HEK293 (cell line): ENCODE data around the gene AFG1L.

Source experiments
- GLI2 ChIP-seq: fragments of 450-650 bp; formaldehyde crosslinking; IDR thresholded peaks from 2 replicates; pipeline ENCODE4; 2017; ENCODE audit warnings: missing biosample characterization, missing genetic modification characterization, low read depth, borderline replicate concordance
- KLF16 ChIP-seq: fragments of 450-650 bp; formaldehyde crosslinking; IDR thresholded peaks from 2 replicates; pipeline ENCODE4 v1.5.1; 2017; ENCODE audit warnings: missing biosample characterization, missing genetic modification characterization
- REPIN1 ChIP-seq: fragments of 450-650 bp; formaldehyde crosslinking; IDR thresholded peaks from 2 replicates; pipeline ENCODE4 v1.5.1; 2017; ENCODE audit warnings: missing biosample characterization, missing genetic modification characterization, low read depth
- ZBTB1 ChIP-seq: fragments of 450-650 bp; formaldehyde crosslinking; IDR thresholded peaks from 2 replicates; pipeline ENCODE4 v1.5.1; 2016; ENCODE audit warnings: missing biosample characterization, missing genetic modification characterization
- ZBTB11 ChIP-seq: fragments of 450-650 bp; formaldehyde crosslinking; conservative IDR thresholded peaks from 2 replicates; pipeline ENCODE4 v1.5.1; 2016; ENCODE audit warnings: low read depth, missing biosample characterization, missing genetic modification characterization
- ZBTB8A ChIP-seq: fragments of 450-650 bp; formaldehyde crosslinking; IDR thresholded peaks from 2 replicates; pipeline ENCODE4 v1.5.1; 2016; ENCODE audit warnings: missing biosample characterization, missing genetic modification characterization
- ZNF10 ChIP-seq: fragments of 450-650 bp; formaldehyde crosslinking; IDR thresholded peaks from 2 replicates; pipeline ENCODE4 v1.5.1; 2017; ENCODE audit warnings: missing biosample characterization, missing genetic modification characterization
- ZNF133 ChIP-seq: fragments of 450-650 bp; formaldehyde crosslinking; IDR thresholded peaks from 2 replicates; pipeline ENCODE4 v1.5.1; 2016; ENCODE audit warnings: missing biosample characterization, missing genetic modification characterization
- ZNF155 ChIP-seq: fragments of 450-650 bp; formaldehyde crosslinking; IDR thresholded peaks from 2 replicates; pipeline ENCODE4 v1.5.1; 2016; ENCODE audit warnings: missing biosample characterization, missing genetic modification characterization
- ZNF211 ChIP-seq: fragments of 450-650 bp; formaldehyde crosslinking; IDR thresholded peaks from 2 replicates; pipeline ENCODE4 v1.5.1; 2016; ENCODE audit warnings: low read depth, missing biosample characterization, missing genetic modification characterization
- ZNF223 ChIP-seq: fragments of 450-650 bp; formaldehyde crosslinking; IDR thresholded peaks from 2 replicates; pipeline ENCODE4 v1.5.1; 2016; ENCODE audit warnings: missing biosample characterization, missing genetic modification characterization
- ZNF423 ChIP-seq: fragments of 450-650 bp; formaldehyde crosslinking; IDR thresholded peaks from 2 replicates; pipeline ENCODE4 v1.5.1; 2016; ENCODE audit warnings: missing biosample characterization, missing genetic modification characterization
- ZNF513 ChIP-seq: fragments of 450-650 bp; IDR thresholded peaks from 2 replicates; pipeline ENCODE4 v1.5.1; 2018; ENCODE audit warnings: missing biosample characterization, missing genetic modification characterization
- ZNF555 ChIP-seq: fragments of 450-650 bp; formaldehyde crosslinking; conservative IDR thresholded peaks from 2 replicates; pipeline ENCODE4 v1.5.1; 2017; ENCODE audit warnings: missing biosample characterization, mild to moderate bottlenecking, missing genetic modification characterization, inconsistent platforms
- ZNF645 ChIP-seq: fragments of 450-650 bp; formaldehyde crosslinking; IDR thresholded peaks from 2 replicates; pipeline ENCODE4; 2016; ENCODE audit warnings: missing biosample characterization, missing genetic modification characterization
- ZSCAN16 ChIP-seq: fragments of 450-650 bp; formaldehyde crosslinking; IDR thresholded peaks from 2 replicates; pipeline ENCODE4 v1.5.1; 2016; ENCODE audit warnings: missing biosample characterization, missing genetic modification characterization
- ZSCAN4 ChIP-seq: fragments of 450-650 bp; formaldehyde crosslinking; IDR thresholded peaks from 2 replicates; pipeline ENCODE4 v1.5.1; 2017; ENCODE audit warnings: missing biosample characterization, missing genetic modification characterization
- ZXDB ChIP-seq: fragments of 450-650 bp; formaldehyde crosslinking; IDR thresholded peaks from 2 replicates; pipeline ENCODE4 v1.5.1; 2016; ENCODE audit warnings: missing biosample characterization, missing genetic modification characterization
- TF ChIP-seq, protein P1 (sequence below): fragments of 450-650 bp; formaldehyde crosslinking; IDR thresholded peaks from 2 replicates; pipeline ENCODE4 v1.5.1; 2017; ENCODE audit warnings: missing biosample characterization, missing genetic modification characterization
- TF ChIP-seq, protein P2 (sequence below): fragments of 450-650 bp; formaldehyde crosslinking; IDR thresholded peaks from 2 replicates; pipeline ENCODE4 v1.5.1; 2016; ENCODE audit warnings: missing biosample characterization, missing genetic modification characterization, borderline replicate concordance
- TF ChIP-seq, protein P3 (sequence below): fragments of 450-650 bp; IDR thresholded peaks from 2 replicates; pipeline ENCODE4 v1.5.1; 2018; ENCODE audit warnings: missing biosample characterization, mild to moderate bottlenecking, missing genetic modification characterization

Gene AFG1L

DNA sequence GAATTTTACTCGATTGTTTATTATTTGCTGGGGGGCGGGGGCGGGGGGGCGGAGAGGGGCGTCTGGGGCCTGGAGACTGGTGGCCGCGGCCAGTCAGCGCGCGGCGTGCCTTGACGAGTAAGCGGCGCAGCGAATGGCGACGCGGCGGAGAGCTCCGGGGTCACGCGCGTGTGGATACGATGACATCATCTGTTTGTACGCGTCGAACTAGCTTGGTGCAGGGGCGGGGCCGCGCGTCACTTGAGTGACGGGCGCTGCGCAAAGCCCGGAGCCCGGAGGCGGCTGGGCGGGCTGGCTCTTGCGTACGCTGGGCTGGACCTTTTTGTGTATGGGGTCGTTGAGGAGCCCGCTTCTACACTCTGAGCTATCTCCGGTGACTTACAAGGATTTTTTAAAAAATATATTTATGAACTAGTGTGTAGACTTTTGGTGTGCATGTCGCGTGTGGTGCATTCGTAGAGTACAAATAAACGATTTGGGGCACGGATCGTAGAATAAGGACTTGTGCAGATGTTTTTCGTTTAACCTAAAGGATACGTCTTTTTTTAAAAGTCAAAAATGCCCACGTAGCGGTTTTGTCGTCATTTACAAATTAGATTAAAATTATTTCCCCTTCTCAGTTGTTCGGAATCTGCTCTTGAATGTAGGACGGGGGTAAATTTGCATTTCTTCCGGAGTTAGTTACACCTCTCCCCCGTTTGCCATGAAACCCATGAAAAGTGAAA lies 263.7 kb downstream of the AFG1L start (continued):
- TF ChIP-seq, protein P1, sequence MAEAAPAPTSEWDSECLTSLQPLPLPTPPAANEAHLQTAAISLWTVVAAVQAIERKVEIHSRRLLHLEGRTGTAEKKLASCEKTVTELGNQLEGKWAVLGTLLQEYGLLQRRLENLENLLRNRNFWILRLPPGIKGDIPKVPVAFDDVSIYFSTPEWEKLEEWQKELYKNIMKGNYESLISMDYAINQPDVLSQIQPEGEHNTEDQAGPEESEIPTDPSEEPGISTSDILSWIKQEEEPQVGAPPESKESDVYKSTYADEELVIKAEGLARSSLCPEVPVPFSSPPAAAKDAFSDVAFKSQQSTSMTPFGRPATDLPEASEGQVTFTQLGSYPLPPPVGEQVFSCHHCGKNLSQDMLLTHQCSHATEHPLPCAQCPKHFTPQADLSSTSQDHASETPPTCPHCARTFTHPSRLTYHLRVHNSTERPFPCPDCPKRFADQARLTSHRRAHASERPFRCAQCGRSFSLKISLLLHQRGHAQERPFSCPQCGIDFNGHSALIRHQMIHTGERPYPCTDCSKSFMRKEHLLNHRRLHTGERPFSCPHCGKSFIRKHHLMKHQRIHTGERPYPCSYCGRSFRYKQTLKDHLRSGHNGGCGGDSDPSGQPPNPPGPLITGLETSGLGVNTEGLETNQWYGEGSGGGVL (tag by site-specific recombination), result no peak
- TF ChIP-seq ZNF423 (tag by site-specific recombination), result no peak
- 0 out of 2 replicates have a peak, but pooled peaks have one; percentile 19 for TF ChIP-seq ZNF10 (tag by site-specific recombination)
- peak; percentile 28; the same call in 1 of the 2 replicates for TF ChIP-seq ZNF513 (tag by site-specific recombination)
- no peak for TF ChIP-seq GLI2 (tag by site-specific recombination)
- TF ChIP-seq ZXDB, result peak; percentile 85
- no peak for TF ChIP-seq ZNF645 (tag by site-specific recombination)
- no peak for TF ChIP-seq ZBTB11 (tag by site-specific recombination)
- TF ChIP-seq ZNF155 (tag by site-specific recombination), result no peak
- no peak for TF ChIP-seq ZNF555
- TF ChIP-seq ZBTB1, result no peak
- TF ChIP-seq, protein P2, sequence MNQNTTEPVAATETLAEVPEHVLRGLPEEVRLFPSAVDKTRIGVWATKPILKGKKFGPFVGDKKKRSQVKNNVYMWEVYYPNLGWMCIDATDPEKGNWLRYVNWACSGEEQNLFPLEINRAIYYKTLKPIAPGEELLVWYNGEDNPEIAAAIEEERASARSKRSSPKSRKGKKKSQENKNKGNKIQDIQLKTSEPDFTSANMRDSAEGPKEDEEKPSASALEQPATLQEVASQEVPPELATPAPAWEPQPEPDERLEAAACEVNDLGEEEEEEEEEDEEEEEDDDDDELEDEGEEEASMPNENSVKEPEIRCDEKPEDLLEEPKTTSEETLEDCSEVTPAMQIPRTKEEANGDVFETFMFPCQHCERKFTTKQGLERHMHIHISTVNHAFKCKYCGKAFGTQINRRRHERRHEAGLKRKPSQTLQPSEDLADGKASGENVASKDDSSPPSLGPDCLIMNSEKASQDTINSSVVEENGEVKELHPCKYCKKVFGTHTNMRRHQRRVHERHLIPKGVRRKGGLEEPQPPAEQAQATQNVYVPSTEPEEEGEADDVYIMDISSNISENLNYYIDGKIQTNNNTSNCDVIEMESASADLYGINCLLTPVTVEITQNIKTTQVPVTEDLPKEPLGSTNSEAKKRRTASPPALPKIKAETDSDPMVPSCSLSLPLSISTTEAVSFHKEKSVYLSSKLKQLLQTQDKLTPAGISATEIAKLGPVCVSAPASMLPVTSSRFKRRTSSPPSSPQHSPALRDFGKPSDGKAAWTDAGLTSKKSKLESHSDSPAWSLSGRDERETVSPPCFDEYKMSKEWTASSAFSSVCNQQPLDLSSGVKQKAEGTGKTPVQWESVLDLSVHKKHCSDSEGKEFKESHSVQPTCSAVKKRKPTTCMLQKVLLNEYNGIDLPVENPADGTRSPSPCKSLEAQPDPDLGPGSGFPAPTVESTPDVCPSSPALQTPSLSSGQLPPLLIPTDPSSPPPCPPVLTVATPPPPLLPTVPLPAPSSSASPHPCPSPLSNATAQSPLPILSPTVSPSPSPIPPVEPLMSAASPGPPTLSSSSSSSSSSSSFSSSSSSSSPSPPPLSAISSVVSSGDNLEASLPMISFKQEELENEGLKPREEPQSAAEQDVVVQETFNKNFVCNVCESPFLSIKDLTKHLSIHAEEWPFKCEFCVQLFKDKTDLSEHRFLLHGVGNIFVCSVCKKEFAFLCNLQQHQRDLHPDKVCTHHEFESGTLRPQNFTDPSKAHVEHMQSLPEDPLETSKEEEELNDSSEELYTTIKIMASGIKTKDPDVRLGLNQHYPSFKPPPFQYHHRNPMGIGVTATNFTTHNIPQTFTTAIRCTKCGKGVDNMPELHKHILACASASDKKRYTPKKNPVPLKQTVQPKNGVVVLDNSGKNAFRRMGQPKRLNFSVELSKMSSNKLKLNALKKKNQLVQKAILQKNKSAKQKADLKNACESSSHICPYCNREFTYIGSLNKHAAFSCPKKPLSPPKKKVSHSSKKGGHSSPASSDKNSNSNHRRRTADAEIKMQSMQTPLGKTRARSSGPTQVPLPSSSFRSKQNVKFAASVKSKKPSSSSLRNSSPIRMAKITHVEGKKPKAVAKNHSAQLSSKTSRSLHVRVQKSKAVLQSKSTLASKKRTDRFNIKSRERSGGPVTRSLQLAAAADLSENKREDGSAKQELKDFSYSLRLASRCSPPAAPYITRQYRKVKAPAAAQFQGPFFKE (tag by site-specific recombination), result no peak
- no peak for TF ChIP-seq REPIN1 (tag by site-specific recombination)
- TF ChIP-seq, protein P3, sequence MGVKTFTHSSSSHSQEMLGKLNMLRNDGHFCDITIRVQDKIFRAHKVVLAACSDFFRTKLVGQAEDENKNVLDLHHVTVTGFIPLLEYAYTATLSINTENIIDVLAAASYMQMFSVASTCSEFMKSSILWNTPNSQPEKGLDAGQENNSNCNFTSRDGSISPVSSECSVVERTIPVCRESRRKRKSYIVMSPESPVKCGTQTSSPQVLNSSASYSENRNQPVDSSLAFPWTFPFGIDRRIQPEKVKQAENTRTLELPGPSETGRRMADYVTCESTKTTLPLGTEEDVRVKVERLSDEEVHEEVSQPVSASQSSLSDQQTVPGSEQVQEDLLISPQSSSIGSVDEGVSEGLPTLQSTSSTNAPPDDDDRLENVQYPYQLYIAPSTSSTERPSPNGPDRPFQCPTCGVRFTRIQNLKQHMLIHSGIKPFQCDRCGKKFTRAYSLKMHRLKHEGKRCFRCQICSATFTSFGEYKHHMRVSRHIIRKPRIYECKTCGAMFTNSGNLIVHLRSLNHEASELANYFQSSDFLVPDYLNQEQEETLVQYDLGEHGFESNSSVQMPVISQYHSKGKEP (tag by site-specific recombination), result peak; percentile 41
- peak; percentile 96 for TF ChIP-seq KLF16
- no peak for TF ChIP-seq ZNF211 (tag by site-specific recombination)
- TF ChIP-seq ZSCAN4 (tag by site-specific recombination), result 0 out of 2 replicates have a peak, but pooled peaks have one; percentile 39
- peak; percentile 96 for TF ChIP-seq ZBTB8A (tag by site-specific recombination)
- peak; percentile 39; the same call in 1 of the 2 replicates for TF ChIP-seq ZNF223 (tag by site-specific recombination)
- TF ChIP-seq ZNF133 (tag by site-specific recombination), result no peak
- no peak for TF ChIP-seq ZSCAN16 (tag by site-specific recombination)
